Stimulated activated CD4-positive, alpha-beta T cell treated with anti-CD3 and anti-CD28 coated beads, Interleukin-4, amount 100 ng/mL, for 1 hour (primary cell): Measurements from ENCODE around the gene ABCD1.
A peak's percentile ranks its signal among the peaks of the same experiment; 100 is the strongest.
"Not testable (repeated sequence)": the region's sequence is repeated elsewhere in the genome, so short reads cannot be mapped to it uniquely, and the experiment has no call there.

Source experiments
- DNase-seq: peaks from one replicate; pipeline ENCODE4 v3.0.0-alpha.2; 2020

ABCD1 gene

DNA sequence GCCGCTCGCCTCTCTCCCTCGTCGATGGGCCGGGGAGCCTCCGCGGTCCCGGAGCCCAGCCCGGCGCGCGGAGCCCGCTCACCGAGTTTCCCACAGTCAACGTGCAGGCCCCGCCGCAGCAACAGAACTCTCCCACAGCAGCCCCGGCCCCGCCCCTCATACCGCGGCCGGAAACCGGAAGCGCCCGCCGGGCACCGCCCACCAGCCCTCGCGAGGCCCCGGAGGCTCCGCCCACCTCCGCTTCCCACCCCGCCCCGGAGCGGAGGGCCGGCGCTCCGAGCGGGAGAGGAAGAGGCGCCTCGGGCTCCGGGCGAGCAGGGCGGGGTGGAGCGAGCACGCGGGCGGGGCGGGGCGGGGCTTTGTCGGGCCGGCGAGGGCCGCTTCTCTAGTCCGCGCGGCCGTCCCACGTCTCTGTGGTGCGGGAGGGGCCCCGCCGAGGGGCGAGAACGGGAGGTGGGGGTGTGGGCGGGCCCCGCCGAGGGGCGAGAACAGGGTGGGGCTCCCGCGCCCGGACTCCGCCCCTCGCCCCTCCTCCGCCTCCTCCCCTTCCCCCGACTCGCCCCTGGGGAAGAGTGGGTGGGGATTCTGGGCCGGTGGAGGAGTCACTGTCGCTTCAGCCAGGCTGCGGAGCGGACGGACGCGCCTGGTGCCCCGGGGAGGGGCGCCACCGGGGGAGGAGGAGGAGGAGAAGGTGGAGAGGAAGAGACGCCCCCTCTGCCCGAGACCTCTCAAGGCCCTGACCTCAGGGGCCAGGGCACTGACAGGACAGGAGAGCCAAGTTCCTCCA lies at the start of gene ABCD1, which contains the start of gene BCAP31:
Gene ABCD1 (plus strand): TSS at position 605 of the 787 bp plus-strand sequence. CDS start 411 bp downstream, outside the sequence.
Gene BCAP31 (minus strand): TSS at position 136 of the 787 bp plus-strand sequence. CDS start 1,143 bp downstream, outside the sequence.
- DNase-seq = peak; percentile 87

DNA sequence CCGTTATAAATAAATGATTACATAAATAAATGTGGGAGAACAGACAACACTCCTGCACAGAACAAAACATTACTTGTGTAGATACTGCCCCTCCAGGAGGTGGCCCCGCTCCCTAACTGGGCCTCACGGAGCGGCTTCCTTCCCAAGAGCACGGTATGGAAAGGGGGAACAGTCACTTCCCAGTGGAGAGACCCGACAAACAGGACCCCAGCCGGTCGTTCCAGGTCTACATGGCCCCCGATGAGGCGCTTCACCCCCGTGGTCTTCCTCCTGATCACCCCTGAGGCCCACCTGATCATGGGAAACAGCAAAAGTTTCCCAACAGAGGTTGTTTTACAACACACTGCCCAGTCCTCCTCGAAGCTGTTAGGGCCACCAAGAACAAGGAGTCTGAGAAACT lies 43.5 kb upstream of the ABCD1 start:
- DNase-seq = no peak

DNA sequence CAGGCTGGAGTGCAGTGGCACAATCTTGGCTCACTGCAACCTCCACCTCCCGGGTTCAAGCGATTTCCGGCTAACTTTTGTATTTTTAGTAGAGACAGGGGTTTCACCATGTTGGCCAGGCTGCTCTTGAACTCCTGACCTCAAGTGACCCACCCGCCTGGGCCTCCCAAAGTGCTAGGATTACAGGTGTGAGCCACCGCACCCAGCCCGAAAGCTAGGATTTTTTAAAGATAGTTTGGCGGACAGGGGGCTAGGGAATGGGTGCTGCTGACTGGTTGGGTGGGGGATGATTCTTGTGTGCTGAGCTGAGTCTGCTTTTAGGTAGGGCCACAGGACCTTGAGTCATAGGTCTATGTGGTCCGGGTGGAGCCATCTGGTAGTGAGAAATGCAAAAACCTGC lies 41.2 kb upstream of the ABCD1 start:
- not testable (repeated sequence) for DNase-seq

DNA sequence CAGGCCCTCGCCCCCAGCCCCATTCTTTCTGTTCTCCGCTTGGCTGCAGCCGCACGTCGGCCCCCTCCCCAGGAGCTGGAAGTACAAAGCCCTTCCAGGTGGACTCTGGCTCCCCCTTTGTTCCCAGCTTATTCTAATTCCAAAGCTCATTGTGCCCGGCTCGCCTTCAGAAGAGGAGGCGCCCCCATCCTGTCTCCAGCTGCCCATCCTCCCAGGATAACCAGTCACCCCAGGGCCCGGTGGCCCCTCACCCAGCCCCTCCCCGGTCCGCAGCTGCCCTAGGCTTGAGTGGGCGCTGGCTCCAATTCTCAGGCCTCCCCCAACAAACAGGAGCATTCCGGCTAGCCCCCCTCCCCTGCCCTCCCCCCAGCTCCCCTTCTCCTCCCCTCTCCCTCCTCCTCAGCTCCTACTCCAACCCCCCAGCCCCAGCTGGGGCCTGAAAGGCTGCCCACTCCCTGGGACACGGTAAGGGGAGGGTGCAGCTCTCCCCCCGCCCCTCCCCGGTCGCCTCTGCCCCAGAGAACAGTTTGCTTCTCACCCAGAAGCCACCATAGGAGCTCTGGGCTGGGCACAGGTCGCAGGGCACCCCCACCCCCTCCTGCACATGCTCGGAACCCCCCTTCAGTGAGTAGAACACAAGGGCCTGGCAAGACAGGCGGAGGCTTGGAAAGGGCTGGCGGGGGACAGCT lies 40.0 kb upstream of the ABCD1 start:
- DNase-seq = no peak

DNA sequence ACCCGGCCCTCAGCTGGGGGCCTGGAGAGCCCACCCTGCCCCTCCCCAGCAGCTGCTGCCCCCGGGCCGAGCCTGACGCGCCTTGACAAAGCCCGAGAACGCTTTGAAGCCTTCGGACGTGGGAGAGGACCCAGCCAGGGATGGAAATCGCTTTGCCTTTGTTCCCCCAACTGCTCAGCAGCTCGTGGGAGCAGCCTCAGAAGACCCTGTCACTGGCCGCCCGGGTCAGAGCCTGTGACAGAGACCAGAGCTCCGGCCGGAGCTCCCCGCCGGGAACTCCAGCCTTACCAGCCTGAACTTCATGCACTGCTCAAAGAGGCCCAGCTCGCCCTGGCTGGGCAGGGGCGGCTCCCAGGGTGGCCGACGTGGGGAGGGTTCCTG lies 39.5 kb upstream of the ABCD1 start:
- no peak for DNase-seq

DNA sequence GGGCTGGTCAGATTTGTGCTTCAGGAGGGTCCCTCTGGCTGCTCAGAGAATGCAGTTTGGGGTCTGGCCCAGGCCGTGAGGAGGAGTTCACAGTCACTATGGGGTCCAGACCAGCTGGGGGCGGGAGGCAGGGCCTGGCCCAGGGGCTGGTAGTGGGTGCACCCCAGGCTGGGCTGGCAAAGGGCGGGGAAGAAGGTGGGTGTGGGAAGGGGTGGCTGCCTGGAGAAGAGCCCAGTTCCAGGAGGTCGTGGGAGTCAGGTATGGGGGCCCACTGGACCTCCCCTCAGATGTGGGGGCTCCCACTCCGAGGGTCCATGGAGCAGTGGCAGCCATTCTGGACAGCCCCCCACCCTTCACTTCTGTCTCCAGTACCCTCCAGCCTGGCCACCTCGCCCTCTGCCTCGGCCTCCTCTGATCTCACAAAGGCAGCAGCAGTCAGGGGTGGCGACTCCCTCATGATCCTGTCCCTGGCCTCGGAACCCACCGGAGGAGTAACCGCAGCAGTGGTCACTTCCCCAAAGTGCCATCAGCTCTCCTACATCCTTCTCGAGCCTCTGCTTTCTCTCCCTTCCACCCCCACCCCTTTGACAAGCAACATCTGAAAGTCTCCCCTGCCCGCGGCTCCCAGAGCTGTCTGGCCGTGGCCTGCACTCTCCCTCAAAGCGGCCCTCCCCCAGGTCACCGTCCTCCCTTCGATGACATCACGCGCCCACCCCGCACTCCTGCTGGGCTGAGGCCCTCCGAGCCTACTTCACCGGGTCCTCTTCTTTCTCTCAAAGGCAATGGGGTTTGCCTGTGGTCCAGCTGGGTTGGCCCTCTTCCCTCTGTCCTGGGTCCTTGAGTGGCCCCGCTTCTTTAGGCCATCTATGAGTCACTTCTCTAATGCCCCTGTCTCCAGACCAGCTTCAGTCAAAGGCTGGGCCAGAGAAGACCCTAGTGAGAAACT lies 38.6 kb upstream of the ABCD1 start:
- no peak for DNase-seq

DNA sequence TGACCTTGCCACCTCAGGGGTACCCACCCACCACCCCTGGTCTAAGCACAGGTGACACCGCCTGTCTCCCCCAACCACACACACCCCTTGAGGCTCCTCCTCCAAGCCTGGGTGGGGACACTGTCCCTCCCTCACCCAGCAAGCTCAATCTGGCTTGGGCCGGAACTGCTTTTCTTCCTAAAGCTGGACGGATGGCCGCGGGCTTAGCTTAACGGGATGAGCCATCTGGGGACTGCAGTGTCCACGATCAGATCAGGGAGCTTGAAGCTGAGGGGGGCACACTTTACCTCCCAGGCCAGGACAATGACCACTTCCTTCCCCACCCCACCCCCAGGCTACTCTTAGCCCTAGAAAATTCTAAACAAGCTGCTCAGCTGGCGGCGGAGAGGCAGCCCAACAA lies 37.9 kb upstream of the ABCD1 start:
- DNase-seq = no peak

DNA sequence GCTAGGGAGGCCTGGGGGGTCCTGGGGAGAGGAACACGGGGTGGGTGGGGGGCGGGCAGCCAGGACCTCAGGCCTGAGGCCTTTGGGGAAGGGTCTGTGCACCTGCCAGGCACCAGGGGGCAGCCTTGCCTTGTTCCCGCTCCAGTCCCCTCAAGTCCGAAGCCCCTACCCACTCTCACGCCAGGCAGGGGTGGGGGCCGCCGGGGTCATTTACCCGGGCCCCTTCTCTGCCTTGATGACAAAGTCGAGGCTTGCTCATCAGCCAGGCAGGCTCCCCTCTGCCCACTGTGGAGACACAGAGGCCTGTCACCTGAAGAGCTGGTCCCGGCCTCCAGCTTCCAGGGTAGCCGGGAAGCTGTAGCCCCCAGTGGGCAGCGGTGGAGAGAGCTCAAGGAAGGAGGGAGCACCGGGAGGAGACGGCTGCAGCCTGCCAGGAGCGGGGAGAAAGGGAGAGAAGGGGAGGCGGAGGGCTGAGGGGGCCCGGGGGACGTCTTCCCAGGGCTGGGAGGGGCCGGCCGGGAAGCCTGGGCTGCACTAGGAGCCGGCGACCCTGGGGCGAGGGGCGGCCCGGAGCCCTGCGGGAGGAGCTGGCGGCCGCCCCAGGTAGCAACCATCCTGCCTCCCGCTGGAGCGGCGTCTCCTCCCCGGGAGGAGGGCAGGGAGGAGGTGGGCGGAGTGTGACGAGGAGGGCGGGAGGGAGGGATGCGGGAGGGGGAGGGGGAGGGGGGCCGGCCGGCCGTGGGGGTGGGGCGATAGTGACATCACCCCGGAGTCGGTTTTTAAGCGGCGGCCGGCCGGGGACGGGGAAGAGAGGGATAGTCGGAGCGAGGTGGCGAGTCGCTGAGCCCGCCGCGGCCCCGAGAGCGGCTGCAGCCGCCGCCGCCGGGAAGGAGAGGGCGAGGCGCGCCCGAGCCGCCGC lies 37.3 kb upstream of the ABCD1 start, which contains the start of gene SLC6A8:
Gene SLC6A8 (plus strand): TSS at position 806 of the 919 bp plus-strand sequence. CDS start 649 bp downstream, outside the sequence.
- peak; percentile 32 for DNase-seq

DNA sequence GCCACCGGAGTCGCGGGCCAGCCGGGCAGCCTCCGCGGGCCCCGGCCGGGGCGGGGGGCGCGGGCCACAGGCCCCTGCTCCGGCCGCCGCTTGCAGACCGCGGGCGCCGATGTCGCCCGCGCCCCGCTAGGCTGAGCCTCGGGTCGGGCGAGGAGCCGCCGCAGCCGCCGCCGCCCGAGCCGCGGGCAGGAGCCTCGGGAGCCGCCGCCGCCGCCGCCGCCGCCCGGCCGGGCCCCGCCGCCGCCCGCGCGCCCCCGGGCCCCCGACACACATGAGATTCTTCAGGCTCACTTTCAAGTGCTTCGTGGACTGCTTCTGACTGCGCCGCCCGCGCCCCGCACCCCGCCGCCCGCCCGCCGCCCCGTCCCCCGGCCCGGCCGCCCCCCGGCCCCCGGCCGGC lies 36.6 kb upstream of the ABCD1 start:
- DNase-seq = no peak

DNA sequence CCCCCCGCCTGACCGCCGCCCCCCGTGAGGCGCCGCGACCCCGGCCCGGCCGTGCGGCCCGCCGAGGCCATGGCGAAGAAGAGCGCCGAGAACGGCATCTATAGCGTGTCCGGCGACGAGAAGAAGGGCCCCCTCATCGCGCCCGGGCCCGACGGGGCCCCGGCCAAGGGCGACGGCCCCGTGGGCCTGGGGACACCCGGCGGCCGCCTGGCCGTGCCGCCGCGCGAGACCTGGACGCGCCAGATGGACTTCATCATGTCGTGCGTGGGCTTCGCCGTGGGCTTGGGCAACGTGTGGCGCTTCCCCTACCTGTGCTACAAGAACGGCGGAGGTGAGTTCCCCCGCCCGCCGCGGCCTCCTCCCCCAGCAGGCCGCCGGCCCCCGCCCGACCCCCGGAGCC lies 36.1 kb upstream of the ABCD1 start:
- DNase-seq = no peak

DNA sequence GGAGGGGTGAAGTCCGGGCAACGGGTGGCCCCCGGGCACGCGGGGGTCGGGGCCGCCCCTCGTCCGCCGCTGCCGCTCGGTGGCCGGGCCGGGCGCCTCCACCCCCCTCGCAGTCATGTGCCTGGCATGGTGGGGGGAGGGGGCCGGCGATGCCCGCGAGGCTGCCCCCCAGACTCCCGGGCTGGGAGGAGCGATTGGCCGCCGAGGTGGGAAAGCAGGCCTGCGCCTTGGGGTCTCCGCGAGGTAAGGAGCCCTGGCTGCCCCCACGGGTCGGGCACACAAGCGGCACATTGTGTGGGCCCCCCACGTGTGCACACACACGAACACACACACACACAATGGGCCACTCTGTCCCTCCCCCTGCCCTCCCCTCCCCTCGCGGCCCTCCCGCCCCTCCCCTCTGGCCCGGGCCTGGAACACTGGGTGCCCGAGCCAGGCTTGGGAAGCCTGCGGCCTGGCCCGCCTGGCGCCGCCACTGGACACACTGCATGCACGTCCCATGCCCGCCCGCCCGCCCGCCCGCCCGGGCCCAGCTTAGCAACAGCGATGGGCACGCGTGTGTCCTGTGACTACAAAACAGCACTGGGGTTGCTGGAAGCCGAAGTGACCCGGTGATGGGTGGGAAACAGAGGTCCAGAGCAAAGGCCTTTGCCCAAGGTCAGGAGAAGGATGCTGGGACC lies 35.6 kb upstream of the ABCD1 start:
- no peak for DNase-seq

DNA sequence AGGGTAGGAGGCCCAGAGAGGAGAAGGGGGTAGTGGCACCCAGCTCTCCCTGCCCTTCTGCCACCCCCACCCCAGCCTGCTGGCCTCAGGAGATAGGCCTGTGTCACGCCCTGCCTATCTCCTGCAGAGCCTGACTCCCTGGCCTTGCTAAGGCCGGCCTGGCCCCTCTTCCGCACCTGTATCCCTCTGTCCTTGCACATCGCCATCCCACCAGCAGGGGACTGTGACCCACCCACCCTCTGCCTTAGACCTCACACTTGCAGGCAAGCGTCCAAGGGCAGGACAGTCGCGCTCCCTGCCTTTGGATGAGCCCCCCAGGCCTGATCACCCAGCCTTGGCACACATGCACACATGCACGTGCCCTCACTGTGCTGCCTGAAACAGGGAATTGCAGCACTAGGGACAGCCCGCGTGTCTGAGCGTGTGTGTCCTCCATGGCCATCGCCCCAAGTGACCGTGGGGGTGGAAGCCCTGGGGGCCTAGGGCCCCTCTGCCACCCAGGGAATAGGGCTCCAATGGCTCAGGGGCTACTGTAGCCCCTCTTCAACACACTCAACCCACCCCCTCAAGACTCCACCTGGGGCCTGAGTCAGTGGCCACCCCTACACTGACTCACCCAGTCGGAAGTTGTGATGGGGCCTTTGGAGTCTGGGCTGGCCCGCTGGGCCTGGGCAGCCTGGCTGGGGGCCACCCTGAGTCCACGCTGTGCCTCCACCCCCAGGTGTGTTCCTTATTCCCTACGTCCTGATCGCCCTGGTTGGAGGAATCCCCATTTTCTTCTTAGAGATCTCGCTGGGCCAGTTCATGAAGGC lies 34.8 kb upstream of the ABCD1 start:
- DNase-seq = no peak

DNA sequence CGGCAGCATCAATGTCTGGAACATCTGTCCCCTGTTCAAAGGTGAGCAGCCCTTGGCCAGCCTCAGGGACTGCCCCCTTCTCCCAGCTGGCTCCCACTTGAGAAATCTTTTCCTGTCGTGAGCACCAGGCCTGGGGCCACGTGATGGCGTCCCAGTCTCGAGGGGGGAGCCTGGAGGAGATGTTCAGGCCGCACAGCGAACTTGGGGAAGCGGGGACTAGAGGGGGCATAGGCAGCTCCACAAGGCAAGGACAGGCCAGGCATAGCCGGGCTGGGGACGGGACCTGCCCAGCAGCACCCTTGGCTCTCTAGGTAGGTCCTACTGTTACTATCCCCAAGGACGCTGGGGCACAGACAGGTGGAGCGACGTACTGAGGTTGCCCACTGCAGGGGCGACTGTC lies 34.2 kb upstream of the ABCD1 start:
- DNase-seq = no peak

DNA sequence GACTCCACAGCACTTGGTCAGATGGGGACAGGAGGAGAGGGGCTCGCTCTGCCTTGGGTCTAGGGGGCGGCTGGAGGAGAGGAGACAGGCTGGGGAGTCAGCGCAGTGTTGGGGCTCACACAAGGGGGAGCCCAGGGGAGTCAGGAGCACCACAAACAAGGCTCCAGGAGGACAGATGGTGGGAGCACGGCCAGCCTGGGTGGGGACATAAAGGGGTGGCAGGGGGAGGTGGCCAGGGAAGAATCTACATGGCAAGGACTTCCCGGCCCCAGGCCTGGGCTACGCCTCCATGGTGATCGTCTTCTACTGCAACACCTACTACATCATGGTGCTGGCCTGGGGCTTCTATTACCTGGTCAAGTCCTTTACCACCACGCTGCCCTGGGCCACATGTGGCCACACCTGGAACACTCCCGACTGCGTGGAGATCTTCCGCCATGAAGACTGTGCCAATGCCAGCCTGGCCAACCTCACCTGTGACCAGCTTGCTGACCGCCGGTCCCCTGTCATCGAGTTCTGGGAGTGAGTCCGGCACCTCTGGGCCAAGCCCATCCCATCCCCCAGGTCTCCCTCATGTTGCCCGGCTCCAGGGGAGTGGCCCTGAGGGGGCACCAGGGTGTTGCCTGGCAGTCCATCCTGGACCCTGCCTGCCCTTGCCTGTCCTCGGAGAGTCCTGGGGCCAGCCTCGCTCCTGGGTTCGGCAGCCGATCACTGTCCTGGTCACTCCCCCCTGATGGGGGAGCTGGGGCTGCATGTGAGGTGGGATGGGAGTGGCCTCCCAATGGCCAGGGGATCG lies 33.4 kb upstream of the ABCD1 start:
- DNase-seq = not testable (repeated sequence)

DNA sequence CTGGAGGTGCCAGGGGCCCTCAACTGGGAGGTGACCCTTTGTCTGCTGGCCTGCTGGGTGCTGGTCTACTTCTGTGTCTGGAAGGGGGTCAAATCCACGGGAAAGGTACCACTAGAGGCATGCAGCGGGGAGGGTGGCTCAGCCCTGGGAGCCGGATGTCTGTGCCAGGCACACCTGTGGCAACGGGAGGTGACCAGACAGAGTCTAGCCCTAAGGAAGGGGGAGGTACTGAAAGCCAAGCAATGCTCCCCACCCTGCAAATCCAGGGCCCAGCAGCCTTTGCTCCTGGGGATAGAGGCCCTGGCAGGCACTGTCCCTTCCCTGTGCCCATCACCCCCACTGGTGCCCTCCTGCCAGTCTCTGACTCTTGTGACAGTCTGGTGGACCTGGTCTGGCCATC lies 32.7 kb upstream of the ABCD1 start:
- no peak for DNase-seq

DNA sequence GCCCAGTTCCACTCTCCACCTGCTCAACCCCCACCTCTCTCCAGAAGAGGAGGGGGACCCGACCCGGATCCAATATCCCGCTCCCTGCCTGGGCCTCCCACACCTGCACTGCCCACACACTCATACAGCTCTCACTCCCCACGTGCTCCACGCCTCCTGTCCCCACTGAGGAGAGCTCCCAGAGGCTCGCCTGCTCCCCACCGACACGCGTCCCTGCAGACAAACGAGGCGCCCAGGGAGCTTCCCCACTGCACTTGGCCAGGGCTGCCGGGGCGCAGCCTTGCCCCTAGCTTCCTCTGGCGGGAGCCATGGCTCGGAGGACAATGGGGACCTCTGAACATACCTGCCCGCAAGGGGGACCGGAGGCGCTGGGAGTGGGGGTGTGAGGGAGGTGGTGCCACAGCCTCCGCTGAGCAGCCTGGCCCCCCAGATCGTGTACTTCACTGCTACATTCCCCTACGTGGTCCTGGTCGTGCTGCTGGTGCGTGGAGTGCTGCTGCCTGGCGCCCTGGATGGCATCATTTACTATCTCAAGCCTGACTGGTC lies 32.0 kb upstream of the ABCD1 start:
- no peak for DNase-seq

DNA sequence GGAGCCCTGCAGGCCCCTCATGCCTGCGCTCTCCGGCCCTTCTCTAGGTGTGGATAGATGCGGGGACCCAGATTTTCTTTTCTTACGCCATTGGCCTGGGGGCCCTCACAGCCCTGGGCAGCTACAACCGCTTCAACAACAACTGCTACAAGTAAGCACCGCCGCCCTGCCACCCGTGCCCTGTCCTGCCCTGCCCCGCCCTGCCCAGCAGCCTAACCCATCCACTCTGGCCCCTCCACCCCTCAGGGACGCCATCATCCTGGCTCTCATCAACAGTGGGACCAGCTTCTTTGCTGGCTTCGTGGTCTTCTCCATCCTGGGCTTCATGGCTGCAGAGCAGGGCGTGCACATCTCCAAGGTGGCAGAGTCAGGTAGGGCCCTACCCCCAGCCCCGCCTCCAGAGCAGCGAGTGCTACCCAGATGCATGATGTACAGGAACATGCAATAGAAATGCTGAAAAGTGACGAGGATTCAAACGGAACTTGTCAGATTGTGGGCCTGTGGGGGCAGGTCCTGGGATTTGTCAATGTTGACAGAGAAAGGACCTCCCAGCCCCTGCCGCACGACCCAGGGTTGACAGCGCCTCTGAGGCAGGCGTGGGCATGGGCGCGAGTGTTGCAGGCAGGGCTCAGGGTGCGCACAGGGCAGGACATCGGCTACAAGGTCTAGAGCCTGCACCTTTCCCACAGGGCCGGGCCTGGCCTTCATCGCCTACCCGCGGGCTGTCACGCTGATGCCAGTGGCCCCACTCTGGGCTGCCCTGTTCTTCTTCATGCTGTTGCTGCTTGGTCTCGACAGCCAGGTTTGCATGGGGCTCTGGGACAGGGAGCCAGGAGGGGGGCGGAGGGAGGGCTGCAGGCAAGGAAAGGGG lies 31.2 kb upstream of the ABCD1 start:
- no peak for DNase-seq

DNA sequence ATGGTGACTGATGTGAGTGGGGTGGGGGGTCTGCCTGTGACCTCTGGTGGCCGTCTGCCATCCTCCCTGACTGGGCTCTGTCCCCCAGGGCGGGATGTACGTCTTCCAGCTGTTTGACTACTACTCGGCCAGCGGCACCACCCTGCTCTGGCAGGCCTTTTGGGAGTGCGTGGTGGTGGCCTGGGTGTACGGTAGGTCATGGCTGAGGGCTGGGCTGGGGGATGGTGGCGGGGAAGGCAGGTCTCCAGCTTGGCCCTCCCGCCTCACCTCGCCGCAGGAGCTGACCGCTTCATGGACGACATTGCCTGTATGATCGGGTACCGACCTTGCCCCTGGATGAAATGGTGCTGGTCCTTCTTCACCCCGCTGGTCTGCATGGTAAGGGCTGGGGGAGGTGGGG lies 30.4 kb upstream of the ABCD1 start:
- not testable (repeated sequence) for DNase-seq
